ENCODE results near the gene PRELID2.

DNA sequence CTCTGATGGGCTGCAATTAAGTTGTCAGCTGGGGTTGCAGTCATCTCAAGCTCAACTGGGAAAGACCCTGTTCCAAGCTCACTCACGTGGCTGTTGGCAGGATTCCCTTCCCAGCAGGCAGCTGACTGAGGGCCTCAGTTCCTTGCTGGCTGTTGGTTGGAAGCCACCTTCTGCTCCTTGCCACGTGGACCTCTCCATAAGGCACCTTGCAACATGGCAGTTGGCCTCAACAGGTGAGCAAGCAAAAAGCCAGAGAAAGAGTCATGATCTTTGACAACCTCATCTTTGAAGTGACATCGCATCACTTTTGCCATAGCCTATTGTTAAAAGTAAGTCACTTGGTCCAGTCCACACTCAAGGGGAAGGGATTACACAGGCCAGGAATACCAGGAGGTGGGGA is 17.8 kb upstream of the PRELID2 start:
- no peak for TF ChIP-seq POLR2A (IDR thresholded peaks at IDR 0.05)
- no peak for TF ChIP-seq CTCF (IDR thresholded peaks at IDR 0.05 in 4 of 5, conservative IDR thresholded peaks at IDR 0.05 in 1 of 5)
